Neural cell (in vitro differentiated cells): ENCODE measurements around the gene PSMA8. TPM values are rescaled to one million over a fixed set of nuclear protein-coding genes. Genes with fewer than 3 reads are reported as not detected.
"Not testable (repeated sequence)": the region's sequence is repeated elsewhere in the genome, so short reads cannot be mapped to it uniquely, and the experiment has no call there.

Source experiments
- H2AFZ ChIP-seq: fragments of 200-600, 300-800 bp; sonication (generic), shearing (Covaris generic); 2 replicates; pipeline ENCODE4 v1.6.0; 2014; ENCODE audit warnings: low read depth, mild to moderate bottlenecking, antibody characterized with exemption, low read length, moderate library complexity
- H3F3A ChIP-seq: fragments of 200-600 bp; shearing (Covaris generic); 2 replicates; pipeline ENCODE4 v1.6.1; 2016; ENCODE audit warnings: mild to moderate bottlenecking, moderate library complexity, mixed read lengths, antibody characterized with exemption, low read length; ENCODE audit not compliant: insufficient read depth, poor library complexity, severe bottlenecking
- H3K27ac ChIP-seq: fragments of 200-600, 300-800 bp; sonication (generic), shearing (Covaris generic); 2 replicates; pipeline ENCODE4 v1.5.1; 2014; ENCODE audit warnings: mild to moderate bottlenecking, low read length, moderate library complexity
- H3K27me3 ChIP-seq: fragments of 300-800, 200-600 bp; sonication (generic), shearing (Covaris generic); 2 replicates; pipeline ENCODE4 v1.6.0; 2014; ENCODE audit warnings: mild to moderate bottlenecking, low read depth, low read length, moderate library complexity; ENCODE audit not compliant: insufficient read depth
- H3K36me3 ChIP-seq: fragments of 300-800, 200-600 bp; sonication (generic), shearing (Covaris generic); 2 replicates; pipeline ENCODE4 v1.5.1; 2014; ENCODE audit warnings: mild to moderate bottlenecking, antibody characterized with exemption, low read length, moderate library complexity; ENCODE audit not compliant: insufficient read depth
- H3K4me2 ChIP-seq: fragments of 300-800, 200-600 bp; sonication (generic), shearing (Covaris generic); 2 replicates; pipeline ENCODE4 v1.6.0; 2014; ENCODE audit warnings: mild to moderate bottlenecking, low read length
- H3K4me3 ChIP-seq: fragments of 300-800, 200-600 bp; sonication (generic), shearing (Covaris generic); 2 replicates; pipeline ENCODE4 v1.5.1; 2014; ENCODE audit warnings: mild to moderate bottlenecking, low read length, moderate library complexity
- H3K79me2 ChIP-seq: fragments of 200-600 bp; shearing (Covaris generic); replicated peaks from 2 replicates; pipeline ENCODE4 v1.6.0; 2014; ENCODE audit warnings: mild to moderate bottlenecking, low read length, moderate library complexity; ENCODE audit not compliant: insufficient read depth
- H3K9ac ChIP-seq: fragments of 300-800, 200-600 bp; sonication (generic), shearing (Covaris generic); 2 replicates; pipeline ENCODE4 v1.6.1; 2016; ENCODE audit warnings: mild to moderate bottlenecking, low read length, mixed read lengths
- H3K9me2 ChIP-seq: fragments of 200-600 bp; shearing (Covaris generic); 2 replicates; pipeline ENCODE4 v1.6.1; 2016; ENCODE audit warnings: mild to moderate bottlenecking, low read length, mixed read lengths; ENCODE audit not compliant: insufficient read depth
- H3K9me3 ChIP-seq: fragments of 200-600, 300-800 bp; sonication (generic), shearing (Covaris generic); 2 replicates; pipeline ENCODE4 v1.6.1; 2016; ENCODE audit warnings: mild to moderate bottlenecking, mixed run types, low read length, moderate library complexity, mixed read lengths
- H4K20me1 ChIP-seq: fragments of 200-600 bp; shearing (Covaris generic); 2 replicates; pipeline ENCODE4 v1.6.1; 2016; ENCODE audit warnings: mild to moderate bottlenecking, mixed run types; ENCODE audit not compliant: insufficient read depth
- EP300 ChIP-seq: fragments of 450-650 bp; conservative IDR thresholded peaks from 2 replicates; pipeline ENCODE4 v1.6.1; 2014; ENCODE audit warnings: antibody characterized with exemption, mild to moderate bottlenecking, moderate library complexity; ENCODE audit not compliant: poor library complexity, severe bottlenecking
- EZH2 ChIP-seq: fragments of 200-600, 300-800 bp; shearing (Covaris generic), sonication (generic); IDR thresholded peaks from 2 replicates; pipeline ENCODE4 v1.6.1; 2014; ENCODE audit warnings: antibody characterized with exemption, low read length, borderline replicate concordance, mild to moderate bottlenecking; ENCODE audit not compliant: insufficient read depth, poor library complexity, severe bottlenecking
- MXI1 ChIP-seq: fragments of 450-650 bp; conservative IDR thresholded peaks from 2 replicates; pipeline ENCODE4 v1.6.1; 2014; ENCODE audit warnings: antibody characterized with exemption, mild to moderate bottlenecking; ENCODE audit not compliant: poor library complexity, severe bottlenecking
- POLR2AphosphoS5 ChIP-seq: IDR thresholded peaks from 2 replicates; pipeline ENCODE4 v1.6.1; 2012
- RAD21 ChIP-seq: fragments of 450-650 bp; conservative IDR thresholded peaks from 2 replicates; pipeline ENCODE4 v1.6.1; 2014; ENCODE audit warnings: antibody characterized with exemption, mild to moderate bottlenecking, moderate library complexity
- SMC3 ChIP-seq: fragments of 450-650 bp; conservative IDR thresholded peaks from 2 replicates; pipeline ENCODE4 v1.6.1; 2014; ENCODE audit warnings: antibody characterized with exemption, mild to moderate bottlenecking, moderate library complexity; ENCODE audit not compliant: poor library complexity
- TAF1 ChIP-seq: IDR thresholded peaks from 2 replicates; pipeline ENCODE4 v1.6.1; 2012; ENCODE audit warnings: low read depth
- polyA plus RNA-seq: library from polyadenylated mRNA; depleted of rRNA; stranded (reverse); fragments of >200 nt; gene quantifications from 2 replicates; pipeline ENCODE4 v1.2.3, GENCODE V29; 2014
- TF ChIP-seq, protein P1 (sequence below): IDR thresholded peaks from 2 replicates; pipeline ENCODE4 v1.6.1; 2012; ENCODE audit warnings: borderline replicate concordance
- TF ChIP-seq, protein P2 (sequence below): fragments of 450-650 bp; IDR thresholded peaks from 2 replicates; pipeline ENCODE4 v1.5.1; 2014; ENCODE audit warnings: antibody characterized with exemption, mild to moderate bottlenecking, moderate library complexity; ENCODE audit not compliant: poor library complexity, severe bottlenecking

The PSMA8 gene
- polyA plus RNA-seq, 1 donor from 2014 or later = not detected

DNA sequence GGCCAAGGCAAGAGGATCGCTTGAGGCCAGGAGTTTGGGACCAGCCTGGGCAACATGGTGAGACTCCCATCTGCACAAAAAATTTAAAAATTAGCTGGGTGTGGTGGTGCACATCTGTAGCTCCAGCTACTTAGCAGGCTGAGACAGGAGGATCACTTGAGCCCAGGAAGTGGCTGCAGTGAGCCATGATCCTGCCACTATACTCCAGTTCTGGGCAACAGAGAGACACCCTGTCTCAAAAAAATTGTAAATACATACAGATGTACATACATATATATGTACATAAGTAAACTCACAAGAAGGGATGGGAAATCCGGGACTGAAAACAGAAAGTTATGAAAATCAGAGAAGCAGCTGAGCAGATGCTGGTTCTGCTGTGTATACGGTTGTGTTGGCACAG lies 62.9 kb downstream of the PSMA8 start:
- H3K27me3 ChIP-seq = no peaks in the 10 kb centered on the region
- no peaks in the 10 kb centered on the region for H3F3A ChIP-seq
- no peak overlapping the region for H3K9ac ChIP-seq
- no peak overlapping the region for H2AFZ ChIP-seq
- no peak overlapping the region for H3K4me2 ChIP-seq
- no peaks in the 10 kb centered on the region for H3K9me3 ChIP-seq
- no peak overlapping the region for H3K4me3 ChIP-seq
- no peak overlapping the region for H3K27ac ChIP-seq
- TF ChIP-seq TAF1 (no peak), RAD21 (no peak), EZH2 (no peak), SMC3 (no peak), MXI1 (no peak), POLR2AphosphoS5 (no peak), EP300 (no peak)
- TF ChIP-seq, protein P1, sequence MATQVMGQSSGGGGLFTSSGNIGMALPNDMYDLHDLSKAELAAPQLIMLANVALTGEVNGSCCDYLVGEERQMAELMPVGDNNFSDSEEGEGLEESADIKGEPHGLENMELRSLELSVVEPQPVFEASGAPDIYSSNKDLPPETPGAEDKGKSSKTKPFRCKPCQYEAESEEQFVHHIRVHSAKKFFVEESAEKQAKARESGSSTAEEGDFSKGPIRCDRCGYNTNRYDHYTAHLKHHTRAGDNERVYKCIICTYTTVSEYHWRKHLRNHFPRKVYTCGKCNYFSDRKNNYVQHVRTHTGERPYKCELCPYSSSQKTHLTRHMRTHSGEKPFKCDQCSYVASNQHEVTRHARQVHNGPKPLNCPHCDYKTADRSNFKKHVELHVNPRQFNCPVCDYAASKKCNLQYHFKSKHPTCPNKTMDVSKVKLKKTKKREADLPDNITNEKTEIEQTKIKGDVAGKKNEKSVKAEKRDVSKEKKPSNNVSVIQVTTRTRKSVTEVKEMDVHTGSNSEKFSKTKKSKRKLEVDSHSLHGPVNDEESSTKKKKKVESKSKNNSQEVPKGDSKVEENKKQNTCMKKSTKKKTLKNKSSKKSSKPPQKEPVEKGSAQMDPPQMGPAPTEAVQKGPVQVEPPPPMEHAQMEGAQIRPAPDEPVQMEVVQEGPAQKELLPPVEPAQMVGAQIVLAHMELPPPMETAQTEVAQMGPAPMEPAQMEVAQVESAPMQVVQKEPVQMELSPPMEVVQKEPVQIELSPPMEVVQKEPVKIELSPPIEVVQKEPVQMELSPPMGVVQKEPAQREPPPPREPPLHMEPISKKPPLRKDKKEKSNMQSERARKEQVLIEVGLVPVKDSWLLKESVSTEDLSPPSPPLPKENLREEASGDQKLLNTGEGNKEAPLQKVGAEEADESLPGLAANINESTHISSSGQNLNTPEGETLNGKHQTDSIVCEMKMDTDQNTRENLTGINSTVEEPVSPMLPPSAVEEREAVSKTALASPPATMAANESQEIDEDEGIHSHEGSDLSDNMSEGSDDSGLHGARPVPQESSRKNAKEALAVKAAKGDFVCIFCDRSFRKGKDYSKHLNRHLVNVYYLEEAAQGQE = no peak
- TF ChIP-seq, protein P2, sequence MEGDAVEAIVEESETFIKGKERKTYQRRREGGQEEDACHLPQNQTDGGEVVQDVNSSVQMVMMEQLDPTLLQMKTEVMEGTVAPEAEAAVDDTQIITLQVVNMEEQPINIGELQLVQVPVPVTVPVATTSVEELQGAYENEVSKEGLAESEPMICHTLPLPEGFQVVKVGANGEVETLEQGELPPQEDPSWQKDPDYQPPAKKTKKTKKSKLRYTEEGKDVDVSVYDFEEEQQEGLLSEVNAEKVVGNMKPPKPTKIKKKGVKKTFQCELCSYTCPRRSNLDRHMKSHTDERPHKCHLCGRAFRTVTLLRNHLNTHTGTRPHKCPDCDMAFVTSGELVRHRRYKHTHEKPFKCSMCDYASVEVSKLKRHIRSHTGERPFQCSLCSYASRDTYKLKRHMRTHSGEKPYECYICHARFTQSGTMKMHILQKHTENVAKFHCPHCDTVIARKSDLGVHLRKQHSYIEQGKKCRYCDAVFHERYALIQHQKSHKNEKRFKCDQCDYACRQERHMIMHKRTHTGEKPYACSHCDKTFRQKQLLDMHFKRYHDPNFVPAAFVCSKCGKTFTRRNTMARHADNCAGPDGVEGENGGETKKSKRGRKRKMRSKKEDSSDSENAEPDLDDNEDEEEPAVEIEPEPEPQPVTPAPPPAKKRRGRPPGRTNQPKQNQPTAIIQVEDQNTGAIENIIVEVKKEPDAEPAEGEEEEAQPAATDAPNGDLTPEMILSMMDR = no peak
- no peaks in the 10 kb centered on the region for H3K36me3 ChIP-seq
- H3K9me2 ChIP-seq = no peaks in the 10 kb centered on the region
- H3K79me2 ChIP-seq = no peaks in the 10 kb centered on the region
- no peaks in the 10 kb centered on the region for H4K20me1 ChIP-seq

DNA sequence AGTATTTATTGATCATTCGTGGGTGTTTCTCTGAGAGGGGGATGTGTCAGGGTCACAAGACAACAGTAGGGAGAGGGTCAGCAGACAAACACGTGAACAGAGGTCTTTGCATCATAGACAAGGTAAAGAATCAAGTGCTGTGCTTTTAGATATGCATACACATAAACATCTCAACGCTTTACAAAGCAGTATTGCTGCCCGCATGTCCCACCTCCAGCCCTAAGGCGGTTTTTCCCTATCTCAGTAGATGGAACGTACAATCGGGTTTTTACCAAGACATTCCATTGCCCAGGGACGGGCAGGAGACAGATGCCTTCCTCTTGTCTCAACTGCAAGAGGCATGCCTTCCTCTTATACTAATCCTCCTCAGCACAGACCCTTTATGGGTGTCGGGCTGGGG lies 68.3 kb downstream of the PSMA8 start:
- not testable (repeated sequence) for H3K36me3 ChIP-seq, H4K20me1 ChIP-seq, H3F3A ChIP-seq, H3K27ac ChIP-seq, H3K9me3 ChIP-seq, H3K79me2 ChIP-seq, H3K9me2 ChIP-seq, H3K9ac ChIP-seq, H3K4me3 ChIP-seq, H3K4me2 ChIP-seq, H2AFZ ChIP-seq, H3K27me3 ChIP-seq

DNA sequence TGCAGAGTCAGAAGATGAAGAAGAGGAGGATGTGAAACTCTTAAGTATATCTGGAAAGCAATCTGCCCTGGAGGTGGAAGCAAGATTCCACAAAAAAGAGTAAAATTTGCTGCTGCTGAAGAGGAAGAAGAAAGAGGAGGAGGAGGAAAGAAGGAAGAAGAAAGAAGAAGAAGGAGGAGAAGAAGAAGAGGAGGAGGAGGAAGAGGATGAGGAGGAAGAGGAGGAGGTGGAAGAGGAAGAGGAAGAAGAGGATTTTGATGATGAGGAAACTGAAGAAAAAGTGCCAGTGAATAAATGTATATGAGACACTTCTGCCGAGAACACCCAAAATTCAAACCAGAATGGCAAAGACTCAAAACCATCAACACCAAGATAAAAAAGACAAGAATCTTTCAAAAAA lies 71.6 kb downstream of the PSMA8 start:
- H3F3A ChIP-seq = no peaks in the 10 kb centered on the region

More for the DNA sequence above, 71.6 kb downstream of the PSMA8 start:
- no peak overlapping the region for H3K4me3 ChIP-seq
- no peak overlapping the region for H3K9ac ChIP-seq
- H3K27ac ChIP-seq = no peak overlapping the region
- no peak overlapping the region for H3K4me2 ChIP-seq
- no peaks in the 10 kb centered on the region for H3K79me2 ChIP-seq
- TF ChIP-seq, protein P2 = no peak
- TF ChIP-seq TAF1 = no peak
- TF ChIP-seq MXI1 = no peak
- TF ChIP-seq RAD21 = no peak
- TF ChIP-seq SMC3 = no peak
- no peak for TF ChIP-seq EP300
- TF ChIP-seq EZH2 = no peak
- TF ChIP-seq POLR2AphosphoS5 = no peak
- TF ChIP-seq, protein P1 = no peak
- H3K27me3 ChIP-seq = no peaks in the 10 kb centered on the region
- no peaks in the 10 kb centered on the region for H3K9me3 ChIP-seq
- no peaks in the 10 kb centered on the region for H3K36me3 ChIP-seq
- no peak overlapping the region for H2AFZ ChIP-seq
- no peaks in the 10 kb centered on the region for H3K9me2 ChIP-seq
- H4K20me1 ChIP-seq = no peaks in the 10 kb centered on the region
